Activated CD4-positive, alpha-beta T cell treated with anti-CD3 and anti-CD28 coated beads for 1 hour (primary cell): Measurements from ENCODE around the gene PITPNC1.
"Not testable (repeated sequence)": the region's sequence is repeated elsewhere in the genome, so short reads cannot be mapped to it uniquely, and the experiment has no call there.

Experiments
- DNase-seq: peaks from one replicate; pipeline ENCODE4 v3.0.0-alpha.2; 2020

Gene PITPNC1

DNA sequence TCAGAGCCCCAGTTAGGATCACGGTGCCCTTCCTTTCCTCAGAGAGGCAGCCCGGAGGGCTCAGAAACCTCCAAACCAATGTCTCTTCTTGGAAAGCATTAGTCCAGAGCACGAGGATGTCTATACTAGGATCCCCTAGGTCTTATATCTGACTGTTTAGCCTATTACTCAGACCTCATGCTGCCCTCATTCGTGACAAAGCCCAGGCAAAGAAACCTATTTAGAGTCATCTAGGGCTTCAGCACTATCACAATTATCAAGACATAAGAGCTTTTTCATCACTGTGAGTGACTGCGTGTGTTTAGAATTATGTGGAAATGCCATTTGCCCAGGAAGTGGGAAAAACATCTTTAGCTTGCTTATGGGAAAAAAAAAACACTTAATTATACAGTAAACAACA lies 180.8 kb downstream of the PITPNC1 start:
- DNase-seq, result no peak

DNA sequence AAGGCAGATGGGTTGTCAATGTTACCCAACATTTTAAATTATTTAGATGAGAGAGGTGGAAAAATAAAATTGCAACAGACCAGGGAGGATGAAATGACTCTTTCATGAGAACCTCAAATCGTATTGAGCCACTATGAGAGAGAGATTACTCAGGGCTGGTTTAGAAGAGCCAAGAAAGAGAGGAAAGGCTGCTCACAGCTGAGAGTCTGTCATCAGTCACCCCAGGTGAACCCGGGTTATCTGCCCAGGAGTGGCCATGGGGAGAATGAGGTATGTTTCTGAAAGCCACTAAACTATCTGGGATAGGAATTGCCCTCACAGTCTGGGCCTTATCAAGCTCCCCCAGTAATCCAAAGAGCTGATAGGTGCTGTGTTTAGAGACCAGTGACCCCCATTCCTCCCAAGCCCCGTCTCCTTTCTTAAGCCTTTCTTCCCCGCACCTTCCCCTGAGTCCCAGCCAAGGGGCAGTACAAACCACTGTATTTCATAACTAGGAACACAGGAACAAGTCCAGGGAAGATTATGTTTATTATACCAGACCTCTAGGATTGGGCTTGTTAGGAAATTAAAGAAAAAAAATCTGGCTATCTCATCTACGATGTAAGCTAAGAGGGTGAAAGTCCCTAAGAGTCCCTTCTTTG lies 181.8 kb downstream of the PITPNC1 start:
- DNase-seq, result no peak

DNA sequence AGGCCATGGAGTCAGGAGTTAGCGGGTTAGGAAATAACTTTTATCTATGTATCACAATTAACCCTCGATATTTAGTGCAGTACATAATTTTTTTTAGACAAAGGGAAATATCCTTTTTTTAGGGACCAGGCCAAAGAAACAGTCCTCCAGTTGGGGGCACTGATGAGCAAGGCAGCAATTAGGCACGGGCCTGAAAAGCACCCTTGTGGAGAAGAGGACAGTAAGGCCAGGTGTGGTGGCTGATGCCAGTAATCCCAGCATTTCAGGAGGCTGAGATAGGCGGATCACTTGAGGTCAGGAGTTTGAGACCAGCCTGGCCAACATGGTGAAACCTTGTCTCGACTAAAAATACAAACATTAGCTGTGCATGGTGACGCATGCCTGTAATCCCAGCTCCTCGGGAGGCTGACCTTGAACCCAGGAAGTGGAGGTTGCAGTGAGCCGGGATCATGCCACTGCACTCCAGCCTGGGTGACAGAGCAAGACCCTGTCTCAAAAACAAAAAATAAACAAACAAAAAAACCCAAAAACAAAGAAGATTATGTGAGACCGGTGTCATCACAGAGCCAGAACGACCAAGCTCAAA lies 182.4 kb downstream of the PITPNC1 start:
- no peak for DNase-seq

DNA sequence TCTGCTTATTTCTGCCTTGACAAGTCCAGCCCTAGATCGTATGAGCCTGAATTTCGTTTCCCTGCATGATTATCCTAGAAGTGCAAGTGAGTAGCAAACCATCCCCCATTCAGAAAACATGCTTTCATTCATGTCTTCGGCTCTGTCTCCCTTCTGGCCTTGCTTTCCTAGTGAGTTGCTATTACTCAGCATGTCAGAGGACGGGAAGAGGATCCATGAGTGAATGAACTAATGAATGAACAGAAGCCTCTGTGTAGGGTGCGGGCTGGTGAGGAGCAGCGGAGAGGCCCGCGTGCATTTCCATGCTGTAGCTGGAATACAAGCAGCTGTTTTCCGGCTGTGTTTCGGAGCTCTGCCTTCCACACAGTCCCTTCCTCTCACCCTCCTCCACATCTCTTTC lies 184.9 kb downstream of the PITPNC1 start:
- no peak for DNase-seq

DNA sequence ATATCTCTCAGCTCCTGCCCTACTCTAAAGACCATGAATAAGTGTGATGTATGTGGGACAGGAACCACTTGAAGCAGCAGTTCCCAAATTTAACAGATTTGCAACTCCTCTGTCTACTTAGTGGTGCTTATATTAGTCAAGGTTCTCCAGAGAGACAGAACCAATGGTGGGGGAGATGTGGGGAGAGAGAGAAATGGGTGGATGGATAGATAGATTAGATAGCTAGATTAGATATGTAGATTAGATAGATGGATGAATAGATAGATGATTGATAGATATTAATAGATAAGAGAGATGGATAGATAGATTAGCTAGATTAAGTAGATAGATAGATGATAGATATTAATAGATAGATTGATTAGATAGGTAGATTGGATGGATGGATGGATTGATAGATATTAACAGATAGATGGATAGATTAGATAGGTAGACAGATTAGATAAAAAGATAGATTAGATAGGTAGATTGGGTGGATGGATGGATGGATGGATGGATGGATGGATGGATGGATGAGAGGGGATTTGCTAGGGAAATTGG lies 186.7 kb downstream of the PITPNC1 start:
- no peak for DNase-seq

DNA sequence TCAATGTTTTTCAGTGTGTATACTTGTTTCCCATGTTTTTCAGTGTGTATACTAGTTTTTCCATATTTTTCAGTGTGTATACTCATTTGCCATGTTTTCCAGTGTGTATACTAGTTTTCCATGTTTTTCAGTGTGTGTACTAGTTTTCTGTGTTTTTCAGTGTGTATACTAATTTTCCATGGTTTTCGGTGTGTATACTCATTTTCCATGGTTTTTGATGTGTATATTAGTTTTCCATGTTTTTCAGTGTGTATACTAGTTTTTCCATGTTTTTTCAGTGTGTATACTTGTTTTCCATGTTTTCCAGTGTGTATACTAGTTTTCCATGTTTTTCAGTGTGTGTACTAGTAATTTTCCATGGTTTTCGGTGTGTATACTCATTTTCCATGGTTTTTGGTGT lies 188.0 kb downstream of the PITPNC1 start:
- no peak for DNase-seq

DNA sequence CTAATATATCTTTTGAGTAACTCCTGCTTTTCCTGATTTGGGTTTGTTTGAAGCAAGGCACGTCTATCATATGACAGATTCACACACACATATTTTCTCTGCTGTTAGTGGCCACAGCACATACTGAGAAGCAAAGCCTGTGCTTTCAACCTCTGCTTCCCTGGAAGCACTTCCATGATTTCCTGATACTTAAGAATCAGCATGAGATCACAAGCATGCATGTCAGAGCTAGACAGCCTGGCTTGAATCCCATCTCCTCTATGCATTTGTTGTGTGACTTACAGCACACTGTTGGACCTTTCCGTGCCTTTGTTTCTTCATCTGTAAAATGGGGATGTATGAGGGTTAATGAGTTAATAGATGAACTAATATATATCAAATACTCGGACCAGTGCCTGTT lies 189.6 kb downstream of the PITPNC1 start:
- no peak for DNase-seq

DNA sequence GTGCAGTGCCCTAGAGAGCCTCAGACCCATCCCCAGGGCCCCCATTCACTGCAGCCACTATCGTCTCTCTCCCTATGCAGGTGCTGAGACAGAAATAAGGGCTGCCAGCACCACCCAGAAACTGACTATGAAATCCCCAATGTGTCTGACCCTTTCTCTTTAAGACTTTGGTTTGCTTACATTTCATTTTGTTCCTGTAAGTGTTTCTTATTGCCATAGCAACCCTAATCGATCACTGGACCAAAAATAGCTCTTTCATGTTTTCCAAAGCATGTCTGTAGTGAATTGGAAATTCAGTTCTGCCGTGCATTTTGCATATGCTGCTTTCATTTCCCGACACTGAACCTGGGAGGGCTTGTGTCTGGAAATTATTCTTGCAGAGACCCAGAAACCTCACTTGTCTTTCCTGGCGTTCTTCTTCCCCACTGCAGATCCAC lies 192.0 kb downstream of the PITPNC1 start:
- no peak for DNase-seq

DNA sequence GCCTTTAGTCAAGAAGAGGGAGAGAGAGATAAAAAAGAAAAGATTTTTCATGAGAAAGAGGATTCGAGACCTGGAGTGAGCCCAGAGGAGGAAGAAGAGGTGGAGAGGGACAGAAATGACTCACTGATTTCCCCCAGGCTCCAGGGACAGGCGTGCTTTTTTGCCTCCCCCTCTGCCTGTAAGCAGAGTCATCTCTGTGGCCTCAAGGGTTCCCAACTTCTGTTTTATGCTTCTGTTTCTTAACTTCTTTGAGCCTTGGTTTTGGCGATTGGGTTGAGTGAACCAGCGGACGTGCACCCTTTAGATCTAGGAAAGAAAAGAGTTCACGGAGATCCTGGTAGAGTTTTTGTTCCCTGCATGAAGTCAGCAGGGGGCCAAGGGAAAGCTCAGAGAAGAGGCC lies 192.8 kb downstream of the PITPNC1 start:
- DNase-seq, result no peak

DNA sequence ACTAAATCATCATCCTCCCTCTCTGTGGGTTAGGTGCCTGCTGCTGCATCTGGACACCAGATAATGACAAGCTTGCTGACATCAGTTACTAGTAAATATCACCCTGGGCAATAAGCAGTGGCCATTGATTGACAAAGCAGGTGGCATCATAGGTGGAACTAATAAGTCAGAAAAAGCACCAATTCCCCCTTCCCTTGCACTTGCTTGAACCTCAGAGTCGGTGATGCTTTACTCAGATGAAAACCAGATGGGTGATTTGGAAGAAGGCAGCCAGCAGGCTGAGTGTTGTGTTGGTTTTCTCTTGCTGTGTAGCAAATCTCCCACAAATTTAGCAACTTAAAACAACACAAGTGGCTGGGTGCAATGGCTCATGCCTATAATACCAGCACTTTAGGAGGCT lies 193.7 kb downstream of the PITPNC1 start:
- DNase-seq, result no peak

DNA sequence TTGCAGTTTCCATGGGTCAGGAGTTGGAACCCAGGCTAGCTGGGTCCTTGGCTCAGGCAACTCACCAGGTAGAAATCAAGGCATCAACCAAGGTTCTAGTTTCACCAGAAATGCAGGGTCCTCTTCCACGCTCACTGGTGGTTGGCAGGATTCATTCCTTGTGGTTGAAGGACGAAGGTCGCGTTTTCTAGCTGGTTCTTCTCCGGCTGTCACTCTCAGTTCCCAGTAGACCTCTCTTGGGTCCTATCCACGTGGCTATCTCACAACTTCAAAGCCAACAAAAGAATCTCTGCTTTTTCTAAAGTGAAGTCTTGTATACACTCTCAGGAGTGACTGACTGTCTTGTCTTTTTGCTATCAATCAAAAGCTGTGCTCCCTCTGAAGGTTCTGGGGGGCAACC lies 194.4 kb downstream of the PITPNC1 start:
- DNase-seq, result no peak

DNA sequence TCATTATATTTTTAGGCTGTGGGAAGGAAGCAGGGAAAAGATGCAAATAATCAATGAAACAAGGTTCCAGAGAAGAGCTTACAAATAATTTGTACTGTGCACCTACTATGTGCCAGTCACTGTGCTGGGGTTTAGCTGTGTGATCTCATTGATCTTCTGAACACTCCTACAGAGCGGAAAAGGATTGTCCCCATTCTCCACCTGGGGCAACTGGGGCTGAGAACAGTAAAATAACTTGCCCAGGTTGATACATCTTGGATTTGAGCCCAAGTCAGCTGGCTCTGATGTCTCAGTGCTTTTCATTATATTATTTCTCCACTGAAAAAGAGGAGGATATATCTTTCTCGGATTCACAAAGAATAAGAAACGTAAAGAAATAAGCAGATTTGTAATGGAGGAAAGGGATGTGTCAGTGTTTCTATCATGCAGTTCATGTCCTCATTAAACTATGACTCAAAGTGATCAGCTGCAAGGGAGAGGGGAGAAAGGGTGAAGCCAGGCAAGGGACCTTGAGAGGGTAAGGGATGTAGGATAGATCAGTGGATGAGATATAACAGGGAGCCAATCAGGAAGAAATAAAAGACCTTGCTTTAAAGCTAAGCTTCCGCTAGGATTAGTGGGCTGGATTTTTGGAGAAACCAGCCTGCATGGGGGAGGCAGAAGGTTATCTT lies 197.0 kb downstream of the PITPNC1 start:
- no peak for DNase-seq

DNA sequence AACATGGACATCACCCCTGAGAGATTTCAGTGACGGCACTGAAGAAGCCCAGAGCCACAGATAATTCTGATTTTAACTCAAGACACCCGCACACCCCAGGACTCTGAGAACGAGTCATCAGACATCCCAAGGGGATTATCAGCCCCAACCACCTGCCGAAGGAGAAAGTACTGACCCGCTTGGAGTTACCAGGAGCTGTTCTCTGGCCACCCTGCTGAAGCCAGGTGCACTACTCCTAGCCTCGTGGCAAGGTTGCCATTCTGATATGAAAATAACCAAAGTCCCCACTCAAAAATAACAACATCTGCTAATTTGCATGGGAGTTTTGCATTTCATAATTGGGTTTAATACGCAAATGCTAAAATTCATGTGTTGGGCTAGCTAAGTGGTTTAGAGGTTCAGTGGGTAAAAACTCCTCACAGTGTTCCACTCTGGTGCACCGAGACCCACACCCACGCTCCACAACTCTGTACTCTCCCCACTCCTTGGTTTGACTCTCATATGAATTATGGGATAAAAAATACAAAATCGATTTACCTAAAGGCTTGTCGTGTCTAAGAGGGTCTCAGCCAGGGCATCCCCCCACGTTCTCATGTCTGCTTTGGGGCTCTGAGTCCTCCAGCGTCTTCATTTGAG lies 197.7 kb downstream of the PITPNC1 start:
- DNase-seq, result no peak

DNA sequence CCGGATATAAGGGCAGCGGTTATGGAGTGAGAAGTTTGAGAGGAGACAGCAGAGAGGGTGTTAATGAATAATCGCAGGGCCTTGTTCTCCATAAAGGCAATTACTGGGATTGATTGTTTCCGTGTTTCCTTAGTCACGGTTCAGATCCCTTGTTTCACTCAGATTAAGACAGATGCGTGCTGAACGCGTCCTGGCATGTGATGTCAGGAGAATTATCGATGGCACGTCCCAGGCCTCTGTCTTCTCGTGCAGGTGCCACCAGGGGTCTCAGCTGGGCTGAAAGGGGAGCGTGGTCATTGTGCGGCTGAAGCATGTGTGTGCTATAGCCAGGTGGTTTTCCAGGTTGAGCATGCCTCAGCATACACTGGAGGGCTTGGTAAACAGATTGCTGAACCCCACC lies 198.2 kb downstream of the PITPNC1 start:
- DNase-seq, result no peak

DNA sequence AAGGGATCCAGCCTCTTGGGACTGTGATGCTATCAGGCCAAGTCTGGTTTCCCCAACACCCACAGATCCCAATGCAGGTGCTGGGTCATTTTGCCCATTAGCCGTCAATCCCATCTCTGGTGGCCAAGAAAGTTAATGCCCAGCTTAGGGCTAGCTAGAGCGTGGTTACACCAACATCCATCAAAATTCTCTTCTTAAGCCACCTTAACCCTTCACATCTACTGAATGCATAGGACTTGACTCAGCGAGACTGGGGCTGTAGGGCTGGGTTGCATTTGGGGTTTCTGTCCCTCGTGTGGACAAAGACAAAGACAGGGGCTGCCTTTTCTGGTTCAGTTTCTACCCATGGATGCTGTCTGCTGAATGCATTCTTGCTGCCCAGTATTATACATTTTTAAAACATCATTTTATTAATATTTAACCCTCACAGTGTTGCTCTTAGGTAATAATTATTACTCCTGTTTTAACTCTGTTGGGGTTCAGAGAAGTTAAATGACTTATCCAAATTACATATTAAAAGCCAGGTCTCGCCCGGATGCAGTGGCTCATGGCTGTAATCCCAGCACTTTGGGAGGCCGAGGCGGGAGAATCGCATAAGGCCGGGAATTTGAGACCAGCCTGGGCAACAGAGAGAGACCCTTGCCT lies 199.5 kb downstream of the PITPNC1 start:
- no peak for DNase-seq

DNA sequence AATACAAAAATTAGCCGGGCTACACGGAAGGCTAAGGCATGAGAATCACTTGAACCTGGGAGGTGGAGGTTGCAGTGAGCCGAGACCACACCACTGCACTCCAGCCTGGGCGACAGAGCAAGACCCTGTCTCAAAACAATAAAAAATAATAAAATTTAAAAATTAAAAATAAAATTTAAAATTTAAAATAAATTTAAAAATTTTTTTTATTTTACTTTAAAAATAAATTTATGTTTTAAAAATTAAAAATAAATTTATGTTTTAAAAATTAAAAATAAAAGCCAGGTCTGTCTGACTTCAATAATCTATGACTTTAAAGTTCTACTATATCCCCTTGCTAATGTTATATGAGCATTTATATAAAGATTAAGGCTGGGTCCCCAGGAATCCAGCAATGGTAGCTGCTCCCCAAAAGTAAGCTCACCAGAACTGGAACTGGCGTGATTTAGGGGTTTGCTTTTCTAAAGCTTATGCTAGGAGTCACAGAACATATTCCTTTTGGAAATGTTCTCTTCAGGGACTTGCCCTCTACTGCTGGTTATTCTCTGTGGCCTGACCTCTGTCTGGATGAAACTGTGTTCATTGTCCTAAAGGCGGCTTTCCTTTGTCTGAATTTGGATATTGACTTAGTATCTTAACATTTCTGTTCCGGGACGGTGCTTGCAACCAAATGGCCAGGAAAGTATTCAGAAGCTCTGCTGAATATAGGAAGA lies 200.5 kb downstream of the PITPNC1 start:
- no peak for DNase-seq

DNA sequence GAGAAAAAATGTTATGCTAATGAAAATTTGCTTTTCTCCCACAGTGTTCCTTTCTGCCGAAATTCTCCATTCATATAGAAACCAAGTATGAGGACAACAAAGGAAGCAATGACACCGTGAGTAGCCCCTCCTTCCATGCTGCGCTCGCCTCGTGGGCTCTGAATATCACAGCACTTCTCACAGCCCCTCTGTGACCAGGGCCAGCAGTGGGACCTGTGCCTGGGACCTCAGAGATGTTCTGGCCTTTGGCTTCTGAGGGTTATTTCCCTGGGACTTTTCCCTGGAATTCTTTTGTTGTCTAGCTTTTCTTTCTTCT lies 201.0 kb downstream of the PITPNC1 start:
- DNase-seq, result no peak

DNA sequence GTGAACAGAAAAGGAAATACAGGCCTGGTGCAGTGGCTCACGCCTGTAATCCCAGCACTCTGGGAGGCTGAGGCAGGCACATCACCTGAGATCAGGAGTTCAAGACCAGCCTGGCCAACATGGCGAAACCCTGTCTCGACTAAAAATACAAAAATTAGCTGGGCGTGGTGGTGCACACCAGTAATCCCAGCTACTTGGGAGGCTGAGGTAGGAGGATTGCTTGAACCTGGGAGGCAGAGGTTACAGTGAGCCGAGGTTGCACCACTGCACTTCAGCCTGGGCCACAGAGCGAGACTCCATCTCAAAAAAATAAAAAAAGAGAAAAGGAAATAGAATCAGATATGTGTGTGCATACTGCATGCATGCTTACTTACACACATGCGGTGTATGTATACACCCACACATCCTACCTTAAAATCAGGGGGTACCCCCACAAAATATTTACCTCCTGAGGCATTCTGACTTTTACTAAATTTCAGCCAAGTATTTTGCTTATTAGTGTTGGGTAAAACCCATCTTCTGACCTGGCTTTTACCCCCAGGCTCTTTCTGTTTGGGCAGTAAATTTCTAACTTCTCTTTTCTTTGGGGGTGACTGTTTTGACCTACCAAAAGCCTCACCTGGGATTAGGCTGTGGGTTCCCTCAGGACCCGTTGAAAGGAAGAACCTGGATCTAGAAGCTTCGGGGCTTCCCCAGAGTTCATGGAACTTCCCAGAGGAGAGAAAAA lies 201.8 kb downstream of the PITPNC1 start:
- DNase-seq, result not testable (repeated sequence)

DNA sequence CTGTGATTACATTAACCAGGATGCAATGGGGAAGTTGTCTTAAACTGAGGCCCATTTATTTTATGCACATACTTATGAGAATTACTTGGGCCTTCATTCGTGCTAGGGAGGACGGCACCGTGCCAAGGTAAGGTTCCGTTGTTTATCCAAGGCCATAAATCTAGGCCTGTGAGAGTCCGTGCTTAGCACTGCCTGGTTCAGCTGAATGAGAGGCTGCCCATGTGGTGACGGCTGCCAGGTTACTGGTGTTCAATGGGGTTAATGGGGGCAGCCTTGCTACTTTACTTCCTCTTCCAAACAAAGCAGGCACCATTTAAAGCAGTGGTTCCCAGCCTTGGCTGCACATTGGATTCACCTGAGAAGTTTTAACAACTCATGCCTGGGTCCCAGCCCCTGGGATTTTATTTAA lies 205.6 kb downstream of the PITPNC1 start:
- no peak for DNase-seq

DNA sequence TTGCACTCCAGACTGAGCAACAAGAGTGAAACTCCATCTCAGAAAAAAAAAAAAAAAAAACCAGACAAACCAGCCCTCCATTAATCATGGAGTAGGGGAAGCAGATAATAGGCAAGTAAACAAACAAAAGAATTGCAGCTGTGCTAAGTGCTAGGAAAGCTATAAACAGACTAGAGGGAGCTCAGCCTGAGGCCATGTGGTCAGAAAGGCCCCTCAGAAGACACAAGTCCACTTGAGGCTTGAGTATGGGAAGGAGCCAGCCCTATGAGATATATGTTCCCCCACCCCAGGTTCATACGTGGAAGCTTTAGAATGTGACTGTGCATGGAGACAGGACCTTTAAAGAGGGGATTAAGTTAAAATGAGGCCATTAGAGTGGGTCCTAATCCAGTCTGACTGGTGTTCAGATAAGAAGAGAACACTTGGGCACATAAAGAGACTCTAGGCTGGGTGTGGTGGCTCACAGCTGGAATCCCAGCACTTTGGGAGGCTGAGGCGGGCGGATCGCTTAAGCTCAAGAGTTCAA lies 208.1 kb downstream of the PITPNC1 start:
- no peak for DNase-seq

DNA sequence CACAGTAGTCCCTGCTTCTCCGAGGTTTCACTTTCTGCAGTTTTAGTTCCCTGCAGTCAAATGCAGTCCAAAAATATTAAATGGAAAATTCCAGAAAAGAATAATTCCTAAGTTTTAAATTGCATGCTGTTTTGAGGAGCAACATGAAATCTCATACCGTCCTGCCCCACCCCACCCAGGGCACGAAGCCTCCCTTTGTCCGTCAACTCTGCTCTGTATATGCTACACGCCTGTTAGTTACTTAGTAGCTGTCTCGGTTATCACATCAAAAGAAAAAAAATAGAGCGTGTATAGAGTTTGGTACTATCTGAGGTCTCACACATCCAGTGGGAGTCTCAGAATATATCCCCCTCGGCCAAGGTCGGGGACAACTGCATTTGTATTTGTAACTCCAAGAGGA lies 211.2 kb downstream of the PITPNC1 start:
- no peak for DNase-seq
